Neuronal stem cell (in vitro differentiated cells): Measurements from ENCODE around the gene ZNF554.

Source experiments
- DNase-seq: peaks from one replicate; pipeline ENCODE4 v3.0.0-alpha.2; 2013; ENCODE audit warnings: low spot score
- H2AFZ ChIP-seq: one replicate; pipeline ENCODE4 v1.6.1; 2013; ENCODE audit warnings: mild to moderate bottlenecking, low read length, inconsistent platforms
- H2AK5ac ChIP-seq: 2 replicates; pipeline ENCODE4 v1.6.1; 2013; ENCODE audit warnings: low read depth, mild to moderate bottlenecking, inconsistent platforms, low read length, moderate library complexity, mixed read lengths
- H2BK120ac ChIP-seq: 2 replicates; pipeline ENCODE4 v1.6.1; 2013; ENCODE audit warnings: low read depth, mild to moderate bottlenecking, inconsistent platforms, low read length, moderate library complexity, mixed read lengths
- H2BK12ac ChIP-seq: one replicate; pipeline ENCODE4 v1.6.1; 2013; ENCODE audit warnings: low read length, inconsistent platforms
- H2BK15ac ChIP-seq: 2 replicates; pipeline ENCODE4 v1.6.1; 2013; ENCODE audit warnings: mild to moderate bottlenecking, low read length, inconsistent platforms, mixed read lengths
- H2BK5ac ChIP-seq: one replicate; pipeline ENCODE4 v1.6.1; 2013; ENCODE audit warnings: inconsistent platforms, mild to moderate bottlenecking, low read length, moderate library complexity
- H3K14ac ChIP-seq: one replicate; pipeline ENCODE4 v1.6.1; 2013; ENCODE audit warnings: low read length, inconsistent platforms
- H3K18ac ChIP-seq: 2 replicates; pipeline ENCODE4 v1.6.1; 2013; ENCODE audit warnings: low read length, inconsistent platforms
- H3K23ac ChIP-seq: 2 replicates; pipeline ENCODE4 v1.6.1; 2013; ENCODE audit warnings: low read depth, mild to moderate bottlenecking, mixed read lengths, low read length, inconsistent platforms; ENCODE audit not compliant: poor library complexity
- H3K27ac ChIP-seq: replicated peaks from 3 replicates; pipeline ENCODE4 v1.5.1; 2013; ENCODE audit warnings: low read length, inconsistent platforms
- H3K27me3 ChIP-seq, 3 experiments: 2 replicates each; pipeline ENCODE4 v1.6.1; 2013; ENCODE audit warnings: low read length in 3 of 3, mild to moderate bottlenecking in 2 of 3, inconsistent platforms in 1 of 3, low read depth in 1 of 3, mixed read lengths in 1 of 3, moderate library complexity in 1 of 3; ENCODE audit not compliant: control insufficient read depth in 3 of 3, insufficient read depth in 3 of 3
- H3K36me3 ChIP-seq, 2 donors: replicated peaks in 1 of 2; 2 replicates each; pipeline ENCODE4 v1.6.1; 2013; ENCODE audit warnings: low read length in 2 of 2; ENCODE audit not compliant: control insufficient read depth in 2 of 2, insufficient read depth in 2 of 2
- H3K4ac ChIP-seq: 2 replicates; pipeline ENCODE4 v1.6.1; 2013; ENCODE audit warnings: inconsistent platforms, mild to moderate bottlenecking, low read length, moderate library complexity
- H3K4me1 ChIP-seq, 2 donors: 1 replicate in 1 of 2; 2 replicates in 1 of 2; pipeline ENCODE4 v1.6.1; 2013; ENCODE audit warnings: low read length in 2 of 2, low read depth in 1 of 2; ENCODE audit not compliant: control insufficient read depth in 2 of 2, insufficient read depth in 1 of 2
- H3K4me2 ChIP-seq: one replicate; pipeline ENCODE4 v1.6.1; 2013; ENCODE audit warnings: mild to moderate bottlenecking, low read length, inconsistent platforms; ENCODE audit not compliant: insufficient read depth, poor library complexity, severe bottlenecking
- H3K4me3 ChIP-seq, 2 donors: 2 replicates each; pipeline ENCODE4 v1.5.1; 2013; ENCODE audit warnings: low read length in 2 of 2, mild to moderate bottlenecking in 2 of 2, inconsistent platforms in 1 of 2, moderate library complexity in 1 of 2
- H3K79me1 ChIP-seq: one replicate; pipeline ENCODE4 v1.6.1; 2013; ENCODE audit warnings: low read depth, mild to moderate bottlenecking, inconsistent platforms, low read length, moderate library complexity
- H3K9ac ChIP-seq: one replicate; pipeline ENCODE4 v1.6.1; 2013; ENCODE audit warnings: mild to moderate bottlenecking, low read depth, low read length, inconsistent platforms; ENCODE audit not compliant: poor library complexity
- H3K9me3 ChIP-seq, 2 donors: replicated peaks in 1 of 2; 2 replicates each; pipeline versions ENCODE3 to v1.6.1; 2013; ENCODE audit warnings: low read length in 2 of 2, mild to moderate bottlenecking in 2 of 2, inconsistent platforms in 1 of 2, low read depth in 1 of 2, mixed read lengths in 1 of 2, moderate library complexity in 1 of 2; ENCODE audit not compliant: control insufficient read depth in 2 of 2, insufficient read depth in 1 of 2
- H4K8ac ChIP-seq: one replicate; pipeline ENCODE4 v1.6.1; 2013; ENCODE audit warnings: low read depth, mild to moderate bottlenecking, inconsistent platforms, low read length, moderate library complexity
- H4K91ac ChIP-seq: one replicate; pipeline ENCODE4 v1.6.1; 2013; ENCODE audit warnings: low read length, low read depth, mild to moderate bottlenecking, inconsistent platforms; ENCODE audit not compliant: poor library complexity
- WGBS, 2 donors: extraction: QIAGEN DNeasy Blood & Tissue Kit; methylation state at CpG; one replicate each; pipeline ENCODE4 v1.1.7; 2013; ENCODE audit warnings: missing lambda C conversion rate in 2 of 2, mixed read lengths in 1 of 2; ENCODE audit not compliant: insufficient read length in 2 of 2, insufficient replicate concordance in 1 of 2; ENCODE audit errors: extremely low coverage in 2 of 2; 5-methylcytosine and 5-hydroxymethylcytosine counted together

ZNF554 gene

DNA sequence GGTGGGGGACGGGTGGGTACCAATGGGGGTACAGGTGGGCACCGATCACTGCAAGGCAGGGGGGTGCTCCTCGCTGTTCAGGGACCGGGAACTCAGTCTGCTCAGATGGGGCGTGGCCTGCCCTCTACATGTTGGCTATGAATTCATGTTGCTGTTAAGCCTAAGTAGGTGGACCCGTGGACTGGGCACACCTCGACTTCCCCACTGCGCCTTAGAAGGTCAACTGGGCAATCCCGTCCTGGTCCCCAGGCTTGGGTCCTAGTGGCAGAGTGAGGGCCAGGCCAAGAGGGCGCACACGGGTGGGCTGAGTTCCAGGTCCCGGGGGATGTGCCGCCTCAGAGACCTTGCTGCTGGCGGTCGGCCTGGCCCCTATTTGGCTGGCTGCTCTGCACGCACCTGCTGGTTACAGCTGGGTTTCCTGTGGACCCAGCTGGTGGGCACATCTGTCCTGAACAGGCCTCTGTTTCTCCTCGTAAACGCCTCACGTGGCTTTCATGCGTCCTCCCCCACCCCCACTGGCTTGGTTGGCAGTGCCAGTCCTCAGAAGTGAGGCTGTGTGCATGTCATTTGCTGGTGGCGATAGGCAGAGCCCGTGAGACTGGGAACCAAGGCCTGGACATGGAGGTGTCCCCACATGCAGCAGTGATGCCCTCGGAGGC lies 13.5 kb upstream of the ZNF554 start:
- Histone ChIP-seq H3K4ac (no peak overlapping the region), H3K27me3 (no peaks in the 10 kb centered on the region), H2BK15ac (no peak overlapping the region), H3K36me3 (peaks cover 71 to 95% of the 10 kb centered on the region in 2 donors), H4K91ac (no peak overlapping the region), H3K14ac (no peak overlapping the region), H3K4me3 (no peak overlapping the region), H2AK5ac (no peak overlapping the region), H3K4me1 (no peaks in the 10 kb centered on the region), H3K9ac (no peak overlapping the region), H3K4me2 (no peak overlapping the region), H2BK120ac (no peak overlapping the region), H3K9me3 (no peaks in the 10 kb centered on the region), H3K23ac (no peak overlapping the region), H2BK5ac (no peak overlapping the region), H2AFZ (no peak overlapping the region), H3K27ac (no peak overlapping the region), H3K79me1 (peaks cover 20% of the 10 kb centered on the region), H4K8ac (no peak overlapping the region), H2BK12ac (no peak overlapping the region), H3K18ac (no peak overlapping the region)
- DNase-seq, result no peak
- no CpG with 5 or more reads among the region's 23 CpGs for whole genome bisulfite sequencing, 2 donors

- no CpG with 5 or more reads among the region's 34 CpGs for WGBS, 2 donors
- no peak overlapping the region for H3K9ac ChIP-seq
- H2BK120ac ChIP-seq, result no peak overlapping the region
- H3K18ac ChIP-seq, result no peak overlapping the region
- no peak overlapping the region for H2AFZ ChIP-seq
- no peak overlapping the region for H4K8ac ChIP-seq
- H2BK5ac ChIP-seq, result no peak overlapping the region
- H3K4me2 ChIP-seq, result no peak overlapping the region
- DNase-seq, result no peak
- no peak overlapping the region for H2BK15ac ChIP-seq
- no peak overlapping the region for H2BK12ac ChIP-seq
- H4K91ac ChIP-seq, result no peak overlapping the region
- H3K23ac ChIP-seq, result peak overlapping the region; percentile 10
- H3K9me3 ChIP-seq, result no peaks in the 10 kb centered on the region
- no peak overlapping the region for H3K4me3 ChIP-seq
- peaks cover 70 to 95% of the 10 kb centered on the region in 2 donors for H3K36me3 ChIP-seq
- peaks cover 14% of the 10 kb centered on the region for H3K79me1 ChIP-seq
- no peaks in the 10 kb centered on the region for H3K4me1 ChIP-seq
- no peak overlapping the region for H2AK5ac ChIP-seq
- H3K27me3 ChIP-seq, result no peaks in the 10 kb centered on the region
- no peak overlapping the region for H3K27ac ChIP-seq
- no peak overlapping the region for H3K14ac ChIP-seq
- H3K4ac ChIP-seq, result no peak overlapping the region
These were observed 12.8 kb upstream of the ZNF554 start for GRCh38 chr19:2806736-2807378.

- H2BK15ac ChIP-seq, result no peak overlapping the region
- no peaks in the 10 kb centered on the region for H3K9me3 ChIP-seq
- H3K14ac ChIP-seq, result no peak overlapping the region
- no peak overlapping the region for H3K4me2 ChIP-seq
- no peaks in the 10 kb centered on the region for H3K4me1 ChIP-seq
- no CpG with 5 or more reads among the region's 56 CpGs for WGBS, 2 donors
- no peak overlapping the region for H2BK120ac ChIP-seq
- no peak overlapping the region for H3K27ac ChIP-seq
- H3K36me3 ChIP-seq, result peaks cover 74 to 96% of the 10 kb centered on the region in 2 donors
- DNase-seq, result no peak
- no peak overlapping the region for H2BK12ac ChIP-seq
- no peak overlapping the region for H2AFZ ChIP-seq
- H3K27me3 ChIP-seq, result no peaks in the 10 kb centered on the region
- no peak overlapping the region for H3K4ac ChIP-seq
- no peak overlapping the region for H4K91ac ChIP-seq
- peak overlapping the region; percentile 66 for H2BK5ac ChIP-seq
- H3K79me1 ChIP-seq, result peaks cover 10% of the 10 kb centered on the region
- peak overlapping the region; percentile 92 for H4K8ac ChIP-seq
- H3K23ac ChIP-seq, result no peak overlapping the region
- H3K9ac ChIP-seq, result no peak overlapping the region
- no peak overlapping the region for H2AK5ac ChIP-seq
- no peak overlapping the region for H3K18ac ChIP-seq
- H3K4me3 ChIP-seq, result no peak overlapping the region
These were observed 12.1 kb upstream of the ZNF554 start for GRCh38 chr19:2807379-2808128.
